HepG2 (cell line): ENCODE data around the gene TTC32. TPM values are rescaled to one million over a fixed set of nuclear protein-coding genes. Genes with fewer than 3 reads are reported as not detected.

ENCODE experiments used
- CEBPZ ChIP-seq: IDR thresholded peaks from 2 replicates; pipeline ENCODE4 v1.6.1; 2012; ENCODE audit warnings: low read length, improper control_type of control experiment
- ELK4 ChIP-seq: sonication (generic); formaldehyde crosslinking; IDR thresholded peaks from 2 replicates; pipeline ENCODE4 v1.9.0; 2021; ENCODE audit warnings: missing genetic modification reagents, borderline replicate concordance
- ESRRA ChIP-seq: sonication (generic); formaldehyde crosslinking; IDR thresholded peaks from 2 replicates; pipeline ENCODE4 v1.5.1; 2020; ENCODE audit warnings: mild to moderate bottlenecking, low read depth, missing genetic modification reagents
- FOXM1 ChIP-seq: sonication (generic); formaldehyde crosslinking; IDR thresholded peaks from 2 replicates; pipeline ENCODE4 v1.5.0; 2020; ENCODE audit warnings: missing genetic modification reagents
- MED8 ChIP-seq: sonication (generic); formaldehyde crosslinking; IDR thresholded peaks from 2 replicates; pipeline ENCODE4 v1.8.1; 2023; ENCODE audit warnings: mild to moderate bottlenecking, missing genetic modification reagents; ENCODE audit not compliant: insufficient replicate concordance
- ZSCAN31 ChIP-seq: sonication (generic); formaldehyde crosslinking; IDR thresholded peaks from 2 replicates; pipeline ENCODE4 v1.5.0; 2020; ENCODE audit warnings: low read depth, mild to moderate bottlenecking, missing genetic modification reagents
- polyA plus RNA-seq, 8 experiments: library from polyadenylated mRNA; depleted of rRNA in 3 of 8; stranded (reverse) in 7 of 8; unstranded in 1 of 8; fragments of >200 nt; fragmentation: Illumina TruSeq in 4 of 8; extraction: Trizol in 4 of 8; gene quantifications; 2 replicates each; pipeline versions ENCODE4 v1.2.1 to v1.2.3, GENCODE V29; 2011 to 2016; ENCODE audit warnings: low read depth in 4 of 8, missing spikeins in 1 of 8, mixed read lengths in 1 of 8; ENCODE audit not compliant: insufficient read depth in 1 of 8
- total RNA-seq, 5 experiments: library from RNA; depleted of rRNA; stranded (reverse); fragments of >200 nt; fragmentation: Illumina TruSeq; extraction: Trizol; gene quantifications; 2 replicates each; pipeline ENCODE4 v1.2.3, GENCODE V29; 2016; ENCODE audit warnings: low read depth in 1 of 5
- TF ChIP-seq, protein P1 (sequence below): sonication (generic); formaldehyde crosslinking; IDR thresholded peaks from 2 replicates; pipeline ENCODE4 v1.5.1; 2020; ENCODE audit warnings: mild to moderate bottlenecking, missing genetic modification reagents, borderline replicate concordance
- TF ChIP-seq, protein P2 (sequence below): sonication (generic); formaldehyde crosslinking; IDR thresholded peaks from 2 replicates; pipeline ENCODE4 v1.4.0; 2020; ENCODE audit warnings: missing genetic modification reagents, mild to moderate bottlenecking, borderline replicate concordance
- TF ChIP-seq, protein P3 (sequence below): sonication (generic); formaldehyde crosslinking; IDR thresholded peaks from 2 replicates; pipeline ENCODE4 v1.5.1; 2020; ENCODE audit warnings: mild to moderate bottlenecking, missing genetic modification reagents
- TF ChIP-seq, protein P4 (sequence below): sonication (generic); formaldehyde crosslinking; IDR thresholded peaks from 2 replicates; pipeline ENCODE4 v1.4.0; 2020; ENCODE audit warnings: missing genetic modification reagents, borderline replicate concordance

The TTC32 gene
- total and polyA plus RNA-seq, 2 of the 13 experiments (the other 11 are each of a cell fraction or from before 2014, with no cell fraction given) = 21.6 to 38.3 TPM

- TF ChIP-seq, protein P1, sequence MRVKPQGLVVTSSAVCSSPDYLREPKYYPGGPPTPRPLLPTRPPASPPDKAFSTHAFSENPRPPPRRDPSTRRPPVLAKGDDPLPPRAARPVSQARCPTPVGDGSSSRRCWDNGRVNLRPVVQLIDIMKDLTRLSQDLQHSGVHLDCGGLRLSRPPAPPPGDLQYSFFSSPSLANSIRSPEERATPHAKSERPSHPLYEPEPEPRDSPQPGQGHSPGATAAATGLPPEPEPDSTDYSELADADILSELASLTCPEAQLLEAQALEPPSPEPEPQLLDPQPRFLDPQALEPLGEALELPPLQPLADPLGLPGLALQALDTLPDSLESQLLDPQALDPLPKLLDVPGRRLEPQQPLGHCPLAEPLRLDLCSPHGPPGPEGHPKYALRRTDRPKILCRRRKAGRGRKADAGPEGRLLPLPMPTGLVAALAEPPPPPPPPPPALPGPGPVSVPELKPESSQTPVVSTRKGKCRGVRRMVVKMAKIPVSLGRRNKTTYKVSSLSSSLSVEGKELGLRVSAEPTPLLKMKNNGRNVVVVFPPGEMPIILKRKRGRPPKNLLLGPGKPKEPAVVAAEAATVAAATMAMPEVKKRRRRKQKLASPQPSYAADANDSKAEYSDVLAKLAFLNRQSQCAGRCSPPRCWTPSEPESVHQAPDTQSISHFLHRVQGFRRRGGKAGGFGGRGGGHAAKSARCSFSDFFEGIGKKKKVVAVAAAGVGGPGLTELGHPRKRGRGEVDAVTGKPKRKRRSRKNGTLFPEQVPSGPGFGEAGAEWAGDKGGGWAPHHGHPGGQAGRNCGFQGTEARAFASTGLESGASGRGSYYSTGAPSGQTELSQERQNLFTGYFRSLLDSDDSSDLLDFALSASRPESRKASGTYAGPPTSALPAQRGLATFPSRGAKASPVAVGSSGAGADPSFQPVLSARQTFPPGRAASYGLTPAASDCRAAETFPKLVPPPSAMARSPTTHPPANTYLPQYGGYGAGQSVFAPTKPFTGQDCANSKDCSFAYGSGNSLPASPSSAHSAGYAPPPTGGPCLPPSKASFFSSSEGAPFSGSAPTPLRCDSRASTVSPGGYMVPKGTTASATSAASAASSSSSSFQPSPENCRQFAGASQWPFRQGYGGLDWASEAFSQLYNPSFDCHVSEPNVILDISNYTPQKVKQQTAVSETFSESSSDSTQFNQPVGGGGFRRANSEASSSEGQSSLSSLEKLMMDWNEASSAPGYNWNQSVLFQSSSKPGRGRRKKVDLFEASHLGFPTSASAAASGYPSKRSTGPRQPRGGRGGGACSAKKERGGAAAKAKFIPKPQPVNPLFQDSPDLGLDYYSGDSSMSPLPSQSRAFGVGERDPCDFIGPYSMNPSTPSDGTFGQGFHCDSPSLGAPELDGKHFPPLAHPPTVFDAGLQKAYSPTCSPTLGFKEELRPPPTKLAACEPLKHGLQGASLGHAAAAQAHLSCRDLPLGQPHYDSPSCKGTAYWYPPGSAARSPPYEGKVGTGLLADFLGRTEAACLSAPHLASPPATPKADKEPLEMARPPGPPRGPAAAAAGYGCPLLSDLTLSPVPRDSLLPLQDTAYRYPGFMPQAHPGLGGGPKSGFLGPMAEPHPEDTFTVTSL (CRISPR knock-in tag) = no peak
- TF ChIP-seq ESRRA (CRISPR knock-in tag) (0 out of 2 replicates have a peak, but pooled peaks have one; percentile 27), MED8 (no peak), ELK4 (CRISPR knock-in tag) (no peak), CEBPZ (no peak), ZSCAN31 (CRISPR knock-in tag) (0 out of 2 replicates have a peak, but pooled peaks have one; percentile 61), FOXM1 (CRISPR knock-in tag) (no peak)
- TF ChIP-seq, protein P2, sequence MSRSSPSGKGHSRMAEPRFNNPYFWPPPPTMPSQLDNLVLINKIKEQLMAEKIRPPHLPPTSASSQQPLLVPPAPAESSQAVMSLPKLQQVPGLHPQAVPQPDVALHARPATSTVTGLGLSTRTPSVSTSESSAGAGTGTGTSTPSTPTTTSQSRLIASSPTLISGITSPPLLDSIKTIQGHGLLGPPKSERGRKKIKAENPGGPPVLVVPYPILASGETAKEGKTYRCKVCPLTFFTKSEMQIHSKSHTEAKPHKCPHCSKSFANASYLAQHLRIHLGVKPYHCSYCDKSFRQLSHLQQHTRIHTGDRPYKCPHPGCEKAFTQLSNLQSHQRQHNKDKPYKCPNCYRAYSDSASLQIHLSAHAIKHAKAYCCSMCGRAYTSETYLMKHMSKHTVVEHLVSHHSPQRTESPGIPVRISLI = peak; percentile 45; the same call in 1 of the 2 replicates
- TF ChIP-seq, protein P3, sequence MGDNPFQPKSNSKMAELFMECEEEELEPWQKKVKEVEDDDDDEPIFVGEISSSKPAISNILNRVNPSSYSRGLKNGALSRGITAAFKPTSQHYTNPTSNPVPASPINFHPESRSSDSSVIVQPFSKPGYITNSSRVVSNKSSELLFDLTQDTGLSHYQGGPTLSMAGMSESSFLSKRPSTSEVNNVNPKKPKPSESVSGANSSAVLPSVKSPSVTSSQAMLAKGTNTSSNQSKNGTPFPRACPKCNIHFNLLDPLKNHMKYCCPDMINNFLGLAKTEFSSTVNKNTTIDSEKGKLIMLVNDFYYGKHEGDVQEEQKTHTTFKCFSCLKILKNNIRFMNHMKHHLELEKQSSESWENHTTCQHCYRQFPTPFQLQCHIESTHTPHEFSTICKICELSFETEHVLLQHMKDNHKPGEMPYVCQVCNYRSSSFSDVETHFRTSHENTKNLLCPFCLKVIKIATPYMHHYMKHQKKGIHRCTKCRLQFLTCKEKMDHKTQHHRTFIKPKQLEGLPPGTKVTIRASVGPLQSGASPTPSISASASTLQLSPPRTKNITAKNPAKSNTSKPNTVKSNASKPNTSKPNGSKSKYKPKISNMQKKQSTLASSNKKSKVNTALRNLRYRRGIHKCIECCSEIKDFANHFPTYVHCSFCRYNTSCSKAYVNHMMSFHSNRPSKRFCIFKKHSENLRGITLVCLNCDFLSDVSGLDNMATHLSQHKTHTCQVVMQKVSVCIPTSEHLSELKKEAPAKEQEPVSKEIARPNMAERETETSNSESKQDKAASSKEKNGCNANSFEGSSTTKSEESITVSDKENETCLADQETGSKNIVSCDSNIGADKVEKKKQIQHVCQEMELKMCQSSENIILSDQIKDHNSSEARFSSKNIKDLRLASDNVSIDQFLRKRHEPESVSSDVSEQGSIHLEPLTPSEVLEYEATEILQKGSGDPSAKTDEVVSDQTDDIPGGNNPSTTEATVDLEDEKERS = no peak; the same call in 1 of the 2 replicates
- TF ChIP-seq, protein P4, sequence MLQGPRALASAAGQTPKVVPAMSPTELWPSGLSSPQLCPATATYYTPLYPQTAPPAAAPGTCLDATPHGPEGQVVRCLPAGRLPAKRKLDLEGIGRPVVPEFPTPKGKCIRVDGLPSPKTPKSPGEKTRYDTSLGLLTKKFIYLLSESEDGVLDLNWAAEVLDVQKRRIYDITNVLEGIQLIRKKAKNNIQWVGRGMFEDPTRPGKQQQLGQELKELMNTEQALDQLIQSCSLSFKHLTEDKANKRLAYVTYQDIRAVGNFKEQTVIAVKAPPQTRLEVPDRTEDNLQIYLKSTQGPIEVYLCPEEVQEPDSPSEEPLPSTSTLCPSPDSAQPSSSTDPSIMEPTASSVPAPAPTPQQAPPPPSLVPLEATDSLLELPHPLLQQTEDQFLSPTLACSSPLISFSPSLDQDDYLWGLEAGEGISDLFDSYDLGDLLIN (CRISPR knock-in tag) = no peak
Measured at GRCh38 chr2:19863303-19864041, 38.3 kb downstream of the TTC32 start (continued).
